Measurements from ENCODE around the gene ATP9A.

The ATP9A gene

GRCh38 chr20:51595744-51596143, 172.4 kb downstream of the ATP9A start:
- no peak for DNase-seq

GRCh38 chr20:51595058-51595532, 173.1 kb downstream of the ATP9A start:
- peak; percentile 90 for DNase-seq

- DNase-seq = peak; percentile 18
Observed at GRCh38 chr20:51594236-51595057, 173.7 kb downstream of the ATP9A start.

- DNase-seq = no peak
Observed at GRCh38 chr20:51593584-51593983, 174.6 kb downstream of the ATP9A start.

DNA sequence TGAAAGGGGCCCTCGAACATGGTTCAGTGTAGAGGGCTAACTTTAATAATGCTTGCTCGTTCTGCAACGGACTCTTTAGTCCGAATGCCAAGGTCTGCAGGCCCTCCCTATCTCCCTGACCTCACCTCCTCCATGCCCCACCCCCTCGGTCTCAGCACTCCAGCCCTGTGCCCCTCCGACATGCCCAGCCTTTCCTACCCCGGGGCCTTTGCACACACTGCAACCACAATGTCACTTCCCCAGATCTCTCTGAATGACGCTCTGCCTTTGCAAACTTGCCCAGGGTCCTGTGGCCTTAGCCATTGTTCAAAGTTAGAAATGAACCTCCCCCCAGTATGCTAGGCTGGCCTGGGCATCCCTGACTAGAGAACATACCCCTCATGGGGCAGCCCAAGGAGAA, 175.6 kb downstream of the ATP9A start:
- DNase-seq = no peak

GRCh38 chr20:51591871-51592270, 176.3 kb downstream of the ATP9A start:
- peak; percentile 25 for DNase-seq

DNA sequence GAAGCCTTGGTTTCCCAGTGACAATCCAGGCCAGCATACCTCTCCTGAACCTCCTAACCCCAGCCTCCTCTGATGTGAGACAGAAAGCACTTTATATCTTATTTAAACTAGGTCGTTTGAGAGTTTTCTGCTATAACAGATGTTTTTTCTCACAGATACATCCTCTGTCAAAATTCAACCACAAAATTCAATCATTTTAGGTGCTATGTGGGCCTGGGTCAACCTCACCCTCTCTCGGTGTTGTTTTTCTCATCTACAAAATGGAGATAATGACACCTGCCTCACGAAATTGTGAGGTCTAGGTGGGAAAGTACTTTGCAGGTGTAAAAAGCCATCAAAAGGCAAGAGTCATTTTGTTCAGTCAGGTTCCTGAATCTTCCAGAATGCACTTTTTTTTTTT, 179.4 kb downstream of the ATP9A start:
- no peak for DNase-seq

- DNase-seq = no peak
Observed at GRCh38 chr20:51587145-51587544, 181.0 kb downstream of the ATP9A start.

DNA sequence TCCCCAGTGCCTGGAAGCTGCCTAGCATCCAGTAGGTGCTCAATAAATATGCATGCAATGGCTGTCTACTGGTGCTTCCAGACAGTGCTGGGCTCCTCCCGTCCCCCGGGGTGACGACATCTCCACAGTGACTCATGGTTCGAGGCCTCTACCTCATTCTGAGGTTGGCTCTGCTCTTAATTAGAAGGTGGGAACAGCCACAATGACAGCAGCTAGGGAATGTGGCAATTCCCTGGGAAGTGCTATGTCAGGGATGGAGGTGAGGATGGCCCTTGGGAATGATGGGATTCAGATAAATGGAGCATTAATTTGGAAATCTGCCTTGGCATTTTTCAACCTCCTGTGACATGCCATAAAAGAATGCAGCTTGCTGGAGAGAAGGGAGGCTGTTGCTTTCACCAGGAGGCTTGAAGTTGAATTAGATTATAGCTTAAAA, 182.2 kb downstream of the ATP9A start:
- DNase-seq = no peak

DNA sequence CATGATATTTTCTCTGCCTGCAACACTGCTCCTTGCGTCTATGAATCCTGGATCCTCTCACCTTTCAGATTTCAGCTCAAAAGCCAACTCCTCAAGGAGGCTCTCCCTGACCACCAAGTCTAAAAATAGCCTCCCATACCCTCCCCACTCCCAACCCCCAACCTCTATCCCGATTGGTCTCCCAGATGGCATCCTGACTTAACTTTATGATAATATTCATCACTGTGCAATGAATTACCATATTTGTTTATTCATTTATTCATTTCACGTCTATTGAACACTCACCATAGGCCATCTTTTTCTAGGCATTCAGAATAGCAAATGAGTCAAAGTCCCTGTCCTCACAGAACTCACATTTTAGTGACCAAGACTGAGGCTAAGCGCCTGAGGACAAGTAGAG, 183.0 kb downstream of the ATP9A start:
- DNase-seq = no peak

- no peak for DNase-seq
Observed at GRCh38 chr20:51584737-51585136, 183.5 kb downstream of the ATP9A start.

GRCh38 chr20:51584116-51584515, 184.1 kb downstream of the ATP9A start:
- DNase-seq = no peak

DNA sequence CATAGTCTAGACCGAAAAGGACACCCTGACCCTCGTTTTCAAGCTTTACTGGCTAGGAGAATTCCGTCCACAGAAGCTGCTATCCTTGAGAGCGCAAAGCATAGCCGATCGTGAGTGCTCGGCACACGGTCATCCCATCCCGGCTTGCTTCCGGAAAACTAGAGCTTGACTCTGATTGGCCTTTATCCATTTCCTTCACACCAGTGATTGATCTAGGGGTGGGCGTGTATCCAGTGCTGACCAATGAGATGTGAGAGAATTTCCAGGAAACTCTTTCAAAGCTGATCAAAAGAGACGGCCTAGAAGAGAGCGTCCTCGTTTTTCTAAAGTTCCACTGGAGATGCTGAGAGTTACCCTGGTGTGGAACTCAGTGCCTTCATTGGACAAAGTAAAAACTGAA, 184.7 kb downstream of the ATP9A start:
- DNase-seq = no peak

- no peak for DNase-seq
Observed at GRCh38 chr20:51583073-51583472, 185.1 kb downstream of the ATP9A start.

DNA sequence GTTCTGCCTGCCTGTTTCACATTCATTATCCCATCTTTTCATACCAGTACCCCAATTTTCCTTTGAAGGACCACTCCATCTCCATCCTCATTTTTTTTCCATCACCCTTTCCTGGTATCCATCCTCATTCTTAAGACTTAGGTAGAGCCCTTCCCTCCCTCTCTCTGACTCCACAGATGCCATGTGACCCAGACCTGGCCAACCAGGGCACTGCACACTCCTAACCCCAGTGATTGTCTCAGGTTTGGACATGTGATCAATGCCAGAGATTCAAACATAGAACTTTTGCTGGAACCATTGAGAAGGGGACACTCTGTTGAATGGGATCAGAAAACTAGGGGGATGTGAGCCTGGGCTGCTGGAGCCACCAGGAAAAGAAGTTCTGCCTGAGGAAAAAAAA, 186.6 kb downstream of the ATP9A start:
- no peak for DNase-seq

DNA sequence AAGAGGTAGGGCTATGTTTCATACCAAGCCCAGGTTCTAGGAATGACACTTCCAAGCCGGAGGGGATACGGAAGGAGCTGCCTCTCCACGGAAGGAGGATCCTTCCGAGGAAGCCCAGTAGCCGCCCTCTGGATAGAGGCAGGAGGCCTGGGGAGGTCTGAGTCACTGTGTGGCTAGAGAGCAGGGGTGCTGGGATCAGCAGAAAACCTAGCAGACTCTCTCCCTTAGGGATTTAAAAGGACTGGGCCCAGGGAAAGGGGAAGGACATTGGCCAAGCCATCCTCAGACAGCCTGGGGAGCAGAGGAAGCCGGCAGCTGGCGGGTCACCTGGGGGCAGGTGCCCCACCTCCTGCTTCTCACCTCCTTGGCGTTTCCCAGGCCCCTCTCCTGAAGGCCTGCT, 189.1 kb downstream of the ATP9A start:
- DNase-seq = no peak

GRCh38 chr20:51578145-51578459, 190.1 kb downstream of the ATP9A start:
- DNase-seq = no peak

- no peak for DNase-seq
Observed at GRCh38 chr20:51577432-51578144, 190.6 kb downstream of the ATP9A start.

DNA sequence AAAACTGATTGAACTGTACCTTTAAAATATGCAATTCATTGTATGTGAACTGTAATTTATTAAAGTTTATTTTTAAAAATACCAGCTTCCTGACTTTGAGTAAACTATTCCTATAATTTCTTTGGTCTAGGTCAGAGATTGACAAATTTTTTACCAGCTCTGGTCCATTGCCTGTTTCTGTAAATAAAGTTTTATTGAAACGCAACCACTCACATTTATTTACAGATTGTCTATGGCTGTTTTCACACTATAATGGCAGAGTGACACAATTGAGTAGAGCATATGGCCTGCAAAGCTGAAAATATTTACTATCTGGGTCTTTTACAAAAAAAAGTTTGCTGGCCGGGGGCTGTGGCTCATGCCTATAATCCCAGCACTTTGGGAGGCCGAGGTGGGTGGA, 192.7 kb downstream of the ATP9A start:
- DNase-seq = no peak

DNA sequence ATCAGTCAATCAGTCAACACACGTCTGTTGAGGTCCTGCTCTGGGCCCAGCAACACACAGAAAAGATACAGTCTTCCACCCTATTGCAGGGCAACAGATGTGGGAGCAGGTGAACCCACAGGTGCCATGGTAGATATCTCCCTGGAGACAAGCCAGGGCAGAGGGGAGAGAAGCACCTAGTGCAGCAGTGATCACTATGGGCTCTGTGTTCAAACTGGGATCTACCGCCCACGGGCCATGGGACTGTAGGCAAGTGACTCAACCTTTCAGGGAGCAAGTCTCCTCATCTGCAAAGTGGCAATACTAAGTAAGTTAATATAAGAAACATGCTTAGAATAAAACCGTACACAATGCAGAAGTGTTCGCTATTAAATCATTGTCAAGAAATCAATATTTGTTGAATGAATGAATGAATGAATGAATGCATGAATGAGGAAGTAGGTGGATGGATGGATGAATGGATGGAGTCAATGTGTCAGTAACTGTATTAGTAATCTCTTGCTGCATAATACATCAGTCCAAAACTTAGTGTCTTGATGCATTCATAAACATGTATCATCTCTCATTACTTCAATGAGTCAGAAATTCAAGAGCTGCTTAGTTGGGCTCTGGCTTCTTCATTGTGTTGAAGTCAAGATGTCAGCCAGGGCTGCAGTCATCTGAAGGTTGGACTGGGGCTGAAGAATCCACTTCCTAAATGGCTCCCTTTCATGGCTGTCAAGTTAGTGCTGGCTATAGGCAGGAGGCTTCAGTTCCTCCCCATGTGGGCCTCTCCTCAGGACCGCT, 193.7 kb downstream of the ATP9A start:
- no peak for DNase-seq

- DNase-seq = no peak
Observed at GRCh38 chr20:51573576-51574243, 194.5 kb downstream of the ATP9A start.

- no peak for DNase-seq
Observed at GRCh38 chr20:51571460-51571794, 196.8 kb downstream of the ATP9A start.
